Neural progenitor cell (in vitro differentiated cells): Measurements from ENCODE around the gene KRT37.

Experiments
- CTCF ChIP-seq: fragments of 200-600 bp; sonication (generic); IDR thresholded peaks from 2 replicates; pipeline ENCODE4 v1.5.1; 2017; ENCODE audit warnings: antibody characterized with exemption, mild to moderate bottlenecking
- EZH2 ChIP-seq: fragments of 200-600 bp; sonication (generic); IDR thresholded peaks from 2 replicates; pipeline ENCODE4 v1.6.1; 2017; ENCODE audit warnings: antibody characterized with exemption, mild to moderate bottlenecking, moderate library complexity
- EZH2phosphoT487 ChIP-seq: fragments of 200-600 bp; sonication (generic); IDR thresholded peaks from 2 replicates; pipeline ENCODE4 v1.6.1; 2017; ENCODE audit warnings: antibody characterized with exemption

GRCh38 chr17:41451154-41451728 is 26.9 kb upstream of the KRT37 start:
- TF ChIP-seq EZH2 (no peak), CTCF (no peak), EZH2phosphoT487 (no peak)
